Fibroblast of mammary gland (primary cell): Measurements from ENCODE around the gene TXNDC16.

Experiments
- DNase-seq: peaks from one replicate; pipeline ENCODE4 v3.0.0-alpha.2; 2010; ENCODE audit warnings: low read depth
- H3K4me3 ChIP-seq: 2 replicates; pipeline ENCODE4 v1.5.1; 2011; ENCODE audit warnings: low read depth, mild to moderate bottlenecking, low read length, moderate library complexity; ENCODE audit not compliant: control insufficient read depth
- CTCF ChIP-seq: conservative IDR thresholded peaks from 2 replicates; pipeline ENCODE4 v1.5.1; 2011; ENCODE audit warnings: low read depth, low read length, inconsistent platforms; ENCODE audit not compliant: control insufficient read depth, insufficient read depth

The TXNDC16 gene

GRCh38 chr14:52442166-52442565 lies 110.1 kb downstream of the TXNDC16 start:
- H3K4me3 ChIP-seq: no peak overlapping the region
- TF ChIP-seq CTCF: no peak
- DNase-seq: no peak

- H3K4me3 ChIP-seq: no peak overlapping the region
- TF ChIP-seq CTCF: no peak
- no peak for DNase-seq
These were observed 112.8 kb downstream of the TXNDC16 start for GRCh38 chr14:52439476-52439875.

- TF ChIP-seq CTCF: no peak
- no peak for DNase-seq
- H3K4me3 ChIP-seq: no peak overlapping the region
These were observed 117.3 kb downstream of the TXNDC16 start for GRCh38 chr14:52434955-52435354.

- no peak for TF ChIP-seq CTCF
- no peak for DNase-seq
- H3K4me3 ChIP-seq: no peak overlapping the region
These were observed 121.8 kb downstream of the TXNDC16 start for GRCh38 chr14:52430474-52430873.

GRCh38 chr14:52429451-52429850 lies 122.9 kb downstream of the TXNDC16 start:
- DNase-seq: no peak
- no peak for TF ChIP-seq CTCF
- no peak overlapping the region for H3K4me3 ChIP-seq

GRCh38 chr14:52427460-52427859 lies 124.8 kb downstream of the TXNDC16 start:
- no peak overlapping the region for H3K4me3 ChIP-seq
- DNase-seq: no peak
- no peak for TF ChIP-seq CTCF
